Posterior vena cava (tissue), 2 donors: ENCODE measurements around the gene PCSK9. TPM values are rescaled to one million over a fixed set of nuclear protein-coding genes. Genes with fewer than 3 reads are reported as not detected.

Source experiments
- DNase-seq: peaks from one replicate; pipeline ENCODE4 v3.0.0-alpha.2; 2020; ENCODE audit warnings: low spot score
- intact Hi-C, 2 donors: fragments of 100-400 bp; cut with DNase I; formaldehyde crosslinking; loops; one replicate each; pipeline versions ENCODE4 v1.14.1 to v1.14.2; 2022 to 2023
- total RNA-seq, 2 donors: library from RNA; stranded (reverse); fragmentation: NEBNext Ultra II Directional; extraction: Animal tissue kit (Norgen Biotek cat#: 25700); gene quantifications; one replicate each; pipeline ENCODE4 v1.2.1, GENCODE V29; 2021
- donor health status: DM: yes; HTN: yes; CAD: no.
- donor health status: DM: yes; HTN: yes; CAD: no.

The PCSK9 gene
- total RNA-seq, 2 donors from 2014 or later: 0.32 TPM; not detected in 1

GRCh38 chr1:55067914-55068313, 28.6 kb downstream of the PCSK9 start:
- intact Hi-C loops: no loop called here
- DNase-seq: no peak

DNA sequence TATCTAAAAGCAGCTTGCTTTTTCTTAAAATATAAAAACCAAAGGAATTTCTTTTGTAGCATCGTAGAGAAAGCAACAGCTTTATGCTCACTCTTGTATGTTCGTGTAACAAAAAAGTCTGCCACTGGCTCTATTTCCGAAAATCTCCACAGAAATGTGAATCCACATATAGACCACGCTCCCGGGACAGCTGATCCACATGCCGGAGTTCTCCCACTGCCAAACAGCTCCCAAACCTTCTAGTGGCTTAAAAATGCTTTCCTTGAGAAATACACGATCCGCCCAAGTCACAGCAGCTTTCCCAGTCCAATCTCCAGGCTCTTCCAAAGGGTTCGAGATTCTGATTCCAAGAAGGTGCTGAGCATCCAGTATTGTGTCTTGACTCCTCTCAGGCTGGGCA, 29.3 kb downstream of the PCSK9 start:
- intact Hi-C loops: no loop called here
- DNase-seq: no peak

DNA sequence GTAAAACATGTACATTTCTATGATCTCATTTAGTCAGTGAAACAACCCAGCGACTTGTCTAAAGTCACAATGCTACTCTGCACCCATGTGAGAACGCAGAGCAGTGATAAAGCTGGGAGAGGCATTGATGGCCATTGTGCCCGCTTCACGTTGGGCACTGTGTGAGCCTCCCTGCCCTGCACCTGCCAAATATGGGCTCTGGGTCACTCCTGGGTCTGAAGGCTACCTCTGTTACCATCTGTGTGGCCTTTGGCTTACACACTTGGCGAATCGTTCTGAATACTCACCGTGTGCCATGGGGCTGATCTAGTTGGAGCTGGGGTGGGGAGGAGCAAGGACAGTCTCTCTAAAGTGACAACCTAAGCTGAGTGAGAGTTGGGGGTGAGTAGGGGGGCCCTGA, 29.9 kb downstream of the PCSK9 start:
- DNase-seq: no peak
- intact Hi-C loops: no loop called here

GRCh38 chr1:55070293-55071164, 31.2 kb downstream of the PCSK9 start:
- intact Hi-C loops: no loop called here
- no peak for DNase-seq

DNA sequence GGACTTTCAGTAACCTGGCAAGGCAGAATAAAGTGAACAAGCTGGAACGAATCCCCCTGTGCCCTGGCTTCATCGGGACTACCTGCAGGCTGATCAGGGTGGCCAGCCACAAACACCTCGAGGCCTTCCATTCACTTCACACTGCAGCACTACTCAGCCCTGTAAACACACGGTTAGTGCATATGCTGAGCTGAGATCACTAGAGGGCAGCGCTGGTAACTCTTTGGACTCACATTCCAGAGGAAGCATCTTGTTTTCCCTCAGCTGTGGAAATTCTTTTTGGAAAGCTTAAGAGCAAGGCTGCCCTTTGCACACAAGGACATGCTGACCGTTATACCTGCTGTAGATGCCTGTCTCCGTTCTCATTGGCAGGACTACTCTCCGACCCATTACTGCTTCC, 32.1 kb downstream of the PCSK9 start:
- DNase-seq: no peak
- intact Hi-C loops: no loop called here

DNA sequence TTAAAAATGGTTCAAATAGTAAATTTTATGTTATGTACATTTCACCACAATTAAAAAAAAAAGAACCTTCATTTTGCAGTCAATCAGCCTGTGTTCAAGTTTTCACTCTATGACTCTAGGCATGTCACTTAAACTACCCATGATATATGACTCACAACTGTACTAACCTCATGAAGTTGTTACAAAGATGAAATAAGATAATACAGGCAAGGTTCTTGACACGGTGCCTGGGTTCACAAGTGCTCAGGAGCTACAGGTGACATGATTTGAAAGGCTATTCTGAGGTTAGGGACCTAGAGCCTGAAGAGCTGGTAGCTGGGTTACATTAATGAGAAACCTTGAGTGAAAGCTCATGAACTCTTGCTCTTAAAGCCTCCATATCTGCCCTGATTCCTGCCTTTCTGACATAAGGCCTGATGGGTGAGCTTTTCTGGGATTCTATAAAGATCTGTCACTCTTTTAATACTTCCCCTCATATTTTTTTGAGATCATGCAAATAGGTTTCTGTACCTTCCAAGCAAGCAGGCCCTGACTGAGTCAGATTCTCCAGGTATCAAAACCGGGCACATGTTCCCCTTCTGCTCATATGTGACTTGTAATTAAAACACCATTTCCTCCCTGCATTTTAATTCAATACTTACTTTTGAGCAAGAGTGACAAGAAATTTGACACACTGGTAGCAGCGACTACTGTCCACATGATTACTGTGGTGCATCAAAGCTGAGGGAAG, 34.0 kb downstream of the PCSK9 start:
- intact Hi-C loops: no loop called here
- no peak for DNase-seq

GRCh38 chr1:55074455-55074854, 35.1 kb downstream of the PCSK9 start:
- no peak for DNase-seq
- intact Hi-C loops: no loop called here

GRCh38 chr1:55076356-55076755, 37.0 kb downstream of the PCSK9 start:
- DNase-seq: no peak
- intact Hi-C loops: no loop called here

GRCh38 chr1:55078470-55078869, 39.1 kb downstream of the PCSK9 start:
- no peak for DNase-seq
- intact Hi-C loops: no loop called here

DNA sequence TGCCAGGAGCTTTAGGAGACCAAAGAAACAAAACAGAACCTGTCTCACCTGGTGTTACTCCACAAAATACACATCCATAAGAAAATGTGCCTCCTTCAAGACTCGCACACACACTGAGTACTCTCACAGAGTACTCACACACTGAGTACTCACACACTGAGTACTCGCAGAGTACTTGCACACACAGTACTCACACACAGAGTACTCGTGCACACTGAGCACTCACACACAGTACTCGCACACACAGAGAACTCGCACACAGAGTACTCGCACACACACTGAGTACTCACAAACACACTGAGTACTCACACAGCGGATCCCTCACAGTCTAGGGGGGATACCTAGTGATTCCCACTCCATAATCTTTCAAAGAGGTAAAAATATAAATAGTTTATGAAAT, 40.3 kb downstream of the PCSK9 start:
- intact Hi-C loops: no loop called here
- DNase-seq: no peak

- no peak for DNase-seq
- intact Hi-C loops: no loop called here
Observed at GRCh38 chr1:55081188-55081904, 42.0 kb downstream of the PCSK9 start.

- intact Hi-C loops: no loop called here
- DNase-seq: no peak
Observed at GRCh38 chr1:55081905-55082296, 42.6 kb downstream of the PCSK9 start.

GRCh38 chr1:55084257-55084656, 44.9 kb downstream of the PCSK9 start:
- intact Hi-C loops: no loop called here
- no peak for DNase-seq

DNA sequence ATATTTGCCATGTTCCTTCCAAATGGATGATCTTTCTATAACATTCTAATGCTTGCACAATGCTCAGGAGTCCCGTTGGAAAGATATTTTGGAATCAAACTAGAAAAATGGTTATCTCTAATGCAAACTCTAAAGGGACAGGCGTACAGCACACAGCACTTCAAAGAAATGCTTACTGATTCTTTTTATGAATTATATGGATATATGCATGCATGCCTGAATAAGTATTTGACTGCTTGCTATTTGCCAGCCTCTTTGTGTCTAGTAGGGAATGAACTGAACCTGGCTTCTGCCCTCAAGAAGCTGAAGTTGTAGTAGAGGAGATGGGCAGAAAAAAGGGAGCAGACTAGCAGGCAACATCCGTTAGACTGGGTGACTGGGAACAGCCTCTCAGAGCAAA, 48.1 kb downstream of the PCSK9 start:
- intact Hi-C loops: no loop called here
- DNase-seq: no peak

DNA sequence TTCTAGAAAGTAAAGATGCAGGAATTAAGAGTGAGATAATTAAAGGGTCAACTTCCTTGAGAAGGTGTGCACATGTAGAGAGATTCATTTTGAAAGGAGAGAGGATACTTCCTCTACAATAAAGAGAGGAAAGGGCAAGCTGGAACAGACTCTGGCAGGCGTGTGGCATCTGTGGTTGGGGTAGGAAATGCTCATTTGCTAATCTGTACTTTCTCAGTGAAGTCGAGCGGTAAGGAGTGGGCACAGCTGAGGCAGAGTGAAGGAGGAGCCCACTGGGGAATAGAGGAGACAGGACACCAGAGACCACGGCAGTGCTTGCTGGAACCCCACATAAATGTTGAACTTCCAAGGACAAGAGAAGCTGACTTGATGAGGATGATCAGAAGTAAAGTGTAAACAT, 49.1 kb downstream of the PCSK9 start:
- intact Hi-C loops: no loop called here
- DNase-seq: no peak

DNA sequence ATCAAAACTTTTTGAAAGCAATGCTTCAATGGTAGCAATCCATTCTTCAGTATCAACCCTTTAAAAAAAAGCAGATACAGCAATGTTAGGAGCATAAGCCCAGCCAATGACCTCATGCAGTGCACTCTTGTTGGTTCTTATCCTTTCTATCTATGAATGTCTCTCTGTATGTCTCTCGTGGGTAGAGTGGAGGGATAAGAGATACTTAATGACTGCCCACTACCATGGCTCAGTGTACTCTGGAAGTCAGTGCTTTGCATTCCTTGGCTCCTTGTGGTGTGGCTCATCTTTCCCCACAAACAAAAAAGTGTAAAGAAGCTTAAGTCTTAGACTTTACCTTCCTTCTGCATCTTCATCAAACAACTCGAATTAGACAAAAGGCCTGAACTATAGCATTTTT, 50.3 kb downstream of the PCSK9 start:
- no peak for DNase-seq
- intact Hi-C loops: no loop called here

- intact Hi-C loops: no loop called here
- no peak for DNase-seq
Observed at GRCh38 chr1:55092475-55092874, 53.1 kb downstream of the PCSK9 start.

DNA sequence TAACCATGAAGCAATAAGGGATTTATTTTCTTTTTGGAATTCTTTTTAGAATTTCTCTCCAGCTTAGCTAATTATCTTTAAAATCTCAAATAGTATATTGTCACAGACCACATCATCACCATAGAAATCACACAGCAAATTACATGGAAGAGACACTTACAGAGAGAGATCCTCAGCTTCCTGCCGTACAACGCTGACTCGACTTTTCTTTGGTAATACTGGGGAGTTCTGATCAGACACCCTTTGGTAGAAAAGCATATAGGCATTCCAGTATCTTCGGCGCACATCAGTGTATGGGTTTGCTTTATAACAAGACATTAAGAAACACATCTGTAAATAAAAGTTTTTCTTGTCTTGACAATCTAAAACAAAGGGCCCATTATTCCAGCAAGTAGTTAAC, 55.7 kb downstream of the PCSK9 start:
- no peak for DNase-seq
- intact Hi-C loops: no loop called here

GRCh38 chr1:55103891-55104290, 64.5 kb downstream of the PCSK9 start:
- DNase-seq: no peak
- intact Hi-C loops: no loop called here

- no peak for DNase-seq
- intact Hi-C loops: no loop called here
Observed at GRCh38 chr1:55107101-55107500, 67.8 kb downstream of the PCSK9 start.
